OCI-LY7 (cell line): ENCODE data around the gene FHIT.

Source experiments
- CTCF ChIP-seq: fragments of 200-600 bp; sonication (generic); conservative IDR thresholded peaks from 2 replicates; pipeline ENCODE4 v1.5.1; 2014; ENCODE audit warnings: mild to moderate bottlenecking, antibody characterized with exemption, low read length, moderate library complexity, mixed read lengths
- EZH2phosphoT487 ChIP-seq: fragments of 200-600 bp; sonication (generic); IDR thresholded peaks from 2 replicates; pipeline ENCODE4 v1.6.1; 2018; ENCODE audit warnings: low read depth, borderline replicate concordance, mild to moderate bottlenecking, mixed run types, antibody characterized with exemption, low read length, moderate library complexity, mixed read lengths

GRCh38 chr3:59866076-59866475, 1385.2 kb downstream of the FHIT start:
- TF ChIP-seq CTCF (no peak), EZH2phosphoT487 (no peak)
